Heart left ventricle (tissue), 13 donors: Measurements from ENCODE around the gene DNAI1.

Experiments used
- POLR2A ChIP-seq, 2 donors: fragments of 450-650 bp; IDR thresholded peaks; one replicate each; pipeline ENCODE4 v1.6.1; 2017; ENCODE audit warnings: antibody characterized with exemption in 2 of 2, mild to moderate bottlenecking in 2 of 2, moderate library complexity in 2 of 2
- TF ChIP-seq, protein P1 (sequence below), 12 donors: fragments of 200-600 bp; sonication (generic) in 4 of 12; IDR thresholded peaks; one replicate each; pipeline versions ENCODE4 v1.5.0 to v1.8.0; 2018 to 2022; ENCODE audit warnings: antibody characterized with exemption in 12 of 12, mild to moderate bottlenecking in 5 of 12
- donor health status: ischemic (EF 13 %, LVEDD 7.1; RV severe dilation, severe dysfunction).
- donor health status: DM: no; HTN: yes; CAD: no.
- donor health status: DM: no; HTN: no; CAD: no.
- donor health status: ischemic (EF 25% LVEDD 6.9; RV normal size, moderate dysfunction).
- donor health status: ischemic (EF 25% LVEDD 5.7; RV mildly dilated, moderate dysfunction).
- donor health status: ischemic (EF 35%, LVEDD 5.7; RV mildly dilated, moderate dysfunction).
- donor health status: nonischemic (EF 11% LVEDD 7.7; RV severe dilation, severe dysfunction).
- donor health status: DM: yes; HTN: yes; CAD: no.
- donor health status: PGD.
- donor health status: ischemic (EF 29% LVEDD 5.4; RV normal size, mild dysfunction).
- donor health status: nonischemic (EF 23%, LVEDD 6.1; RV moderate dilation, normal function).

GRCh38 chr9:34499076-34499475 is 40.5 kb downstream of the DNAI1 start:
- TF ChIP-seq, protein P1, sequence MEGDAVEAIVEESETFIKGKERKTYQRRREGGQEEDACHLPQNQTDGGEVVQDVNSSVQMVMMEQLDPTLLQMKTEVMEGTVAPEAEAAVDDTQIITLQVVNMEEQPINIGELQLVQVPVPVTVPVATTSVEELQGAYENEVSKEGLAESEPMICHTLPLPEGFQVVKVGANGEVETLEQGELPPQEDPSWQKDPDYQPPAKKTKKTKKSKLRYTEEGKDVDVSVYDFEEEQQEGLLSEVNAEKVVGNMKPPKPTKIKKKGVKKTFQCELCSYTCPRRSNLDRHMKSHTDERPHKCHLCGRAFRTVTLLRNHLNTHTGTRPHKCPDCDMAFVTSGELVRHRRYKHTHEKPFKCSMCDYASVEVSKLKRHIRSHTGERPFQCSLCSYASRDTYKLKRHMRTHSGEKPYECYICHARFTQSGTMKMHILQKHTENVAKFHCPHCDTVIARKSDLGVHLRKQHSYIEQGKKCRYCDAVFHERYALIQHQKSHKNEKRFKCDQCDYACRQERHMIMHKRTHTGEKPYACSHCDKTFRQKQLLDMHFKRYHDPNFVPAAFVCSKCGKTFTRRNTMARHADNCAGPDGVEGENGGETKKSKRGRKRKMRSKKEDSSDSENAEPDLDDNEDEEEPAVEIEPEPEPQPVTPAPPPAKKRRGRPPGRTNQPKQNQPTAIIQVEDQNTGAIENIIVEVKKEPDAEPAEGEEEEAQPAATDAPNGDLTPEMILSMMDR (IDR thresholded peaks at IDR 0.05), result no peak
- no peak for TF ChIP-seq POLR2A (IDR thresholded peaks at IDR 0.05)
